ENCODE data around the gene STMN3. TPM values are rescaled to one million over a fixed set of nuclear protein-coding genes. Genes with fewer than 3 reads are reported as not detected.
A peak's percentile ranks its signal among the peaks of the same experiment; 100 is the strongest.

The STMN3 gene
- total RNA-seq, 1 experiment from 2014 or later: 138 TPM

GRCh38 chr20:63628246-63628975, 24.8 kb downstream of the STMN3 start:
- BruUV-seq (replicated peaks): TSS peak; percentile 75
- Histone ChIP-seq H3K36me3 (ENCODE audit: control insufficient read depth in 1 of 2, insufficient read depth in 2 of 2, low read length in 2 of 2) (0 out of 4 replicates have a peak, but pooled peaks cover 0 to 3% of the 10 kb centered on the region in 2 experiments), H3K4me2 (ENCODE audit: low read length) (peak overlapping the region; percentile 97), H3K9me2 (ENCODE audit: insufficient read depth) (no peaks in the 10 kb centered on the region), H3K27me3 (ENCODE audit: insufficient read depth, low read length) (no peaks in the 10 kb centered on the region), H3K79me2 (ENCODE audit: insufficient read depth, low read length) (peaks cover 37% of the 10 kb centered on the region), H3K27ac (ENCODE audit: low read depth, low read length) (peak overlapping the region; percentile 98), H4K20me1 (ENCODE audit: insufficient read depth) (no peaks in the 10 kb centered on the region), H3K4me1 (ENCODE audit: control insufficient read depth in 1 of 2, insufficient read depth in 2 of 2, low read length in 2 of 2) (peaks cover 8 to 22% of the 10 kb centered on the region in 2 experiments), H3K4me3 (replicated peaks in 1 of 2; ENCODE audit: low read depth in 1 of 2, low read length in 2 of 2) (peak overlapping the region; percentile 88 to 96), H3K9ac (ENCODE audit: low read length) (peak overlapping the region; percentile 95), H2AFZ (ENCODE audit: low read depth, low read length, poor library complexity, severe bottlenecking) (no peak overlapping the region), H3K9me3 (ENCODE audit: control insufficient read depth in 1 of 2, insufficient read depth in 1 of 2, low read depth in 1 of 2, low read length in 2 of 2) (no peaks in the 10 kb centered on the region)
- ChIA-PET POLR2A (interaction anchor here (1.2 to 1.4 kb wide), 3 partner anchors 13 to 91 kb away, joined by 4 to 6 read pairs (median 4); partner anchors contain the start of gene PTK6), CTCF (no interaction called here), RAD21 (ENCODE audit: low non-redundant PET in 1 of 2, low total read pairs in 2 of 2, uncharacterized antibody in 2 of 2, unreplicated experiment in 2 of 2) (interaction anchor here in 1 of 2 experiments (0.7 kb wide), 1 partner anchor 87 kb away, joined by 4 read pairs; no protein-coding TSS in a partner anchor)
- ATAC-seq: peak; percentile 73
- peak; percentile 75 for DNase-seq (ENCODE audit: low read depth, low spot score)
- intact Hi-C loops (cut with micrococcal nuclease): loop anchor here (1.0 to 10.0 kb wide), 3 partner anchors 30 to 91 kb away; partner anchors contain the start of genes HELZ2, PTK6 and RTEL1
- TF ChIP-seq, protein P1, sequence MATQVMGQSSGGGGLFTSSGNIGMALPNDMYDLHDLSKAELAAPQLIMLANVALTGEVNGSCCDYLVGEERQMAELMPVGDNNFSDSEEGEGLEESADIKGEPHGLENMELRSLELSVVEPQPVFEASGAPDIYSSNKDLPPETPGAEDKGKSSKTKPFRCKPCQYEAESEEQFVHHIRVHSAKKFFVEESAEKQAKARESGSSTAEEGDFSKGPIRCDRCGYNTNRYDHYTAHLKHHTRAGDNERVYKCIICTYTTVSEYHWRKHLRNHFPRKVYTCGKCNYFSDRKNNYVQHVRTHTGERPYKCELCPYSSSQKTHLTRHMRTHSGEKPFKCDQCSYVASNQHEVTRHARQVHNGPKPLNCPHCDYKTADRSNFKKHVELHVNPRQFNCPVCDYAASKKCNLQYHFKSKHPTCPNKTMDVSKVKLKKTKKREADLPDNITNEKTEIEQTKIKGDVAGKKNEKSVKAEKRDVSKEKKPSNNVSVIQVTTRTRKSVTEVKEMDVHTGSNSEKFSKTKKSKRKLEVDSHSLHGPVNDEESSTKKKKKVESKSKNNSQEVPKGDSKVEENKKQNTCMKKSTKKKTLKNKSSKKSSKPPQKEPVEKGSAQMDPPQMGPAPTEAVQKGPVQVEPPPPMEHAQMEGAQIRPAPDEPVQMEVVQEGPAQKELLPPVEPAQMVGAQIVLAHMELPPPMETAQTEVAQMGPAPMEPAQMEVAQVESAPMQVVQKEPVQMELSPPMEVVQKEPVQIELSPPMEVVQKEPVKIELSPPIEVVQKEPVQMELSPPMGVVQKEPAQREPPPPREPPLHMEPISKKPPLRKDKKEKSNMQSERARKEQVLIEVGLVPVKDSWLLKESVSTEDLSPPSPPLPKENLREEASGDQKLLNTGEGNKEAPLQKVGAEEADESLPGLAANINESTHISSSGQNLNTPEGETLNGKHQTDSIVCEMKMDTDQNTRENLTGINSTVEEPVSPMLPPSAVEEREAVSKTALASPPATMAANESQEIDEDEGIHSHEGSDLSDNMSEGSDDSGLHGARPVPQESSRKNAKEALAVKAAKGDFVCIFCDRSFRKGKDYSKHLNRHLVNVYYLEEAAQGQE (IDR thresholded peaks at IDR 0.05; ENCODE audit: low read depth): no peak
- no peak for TF ChIP-seq EZH2 (IDR thresholded peaks at IDR 0.05)
- no peak; the same call in 1 of the 2 replicates for TF ChIP-seq JUND (IDR thresholded peaks at IDR 0.05)
- peak; percentile 38; the same call in 1 of the 2 replicates for TF ChIP-seq ZFX (IDR thresholded peaks at IDR 0.05)
- TF ChIP-seq SRF (IDR thresholded peaks at IDR 0.05; ENCODE audit: low read depth): peak; percentile 54; the same call in 1 of the 2 replicates
- TF ChIP-seq EZH2phosphoT487 (IDR thresholded peaks at IDR 0.05; ENCODE audit: borderline replicate concordance): no peak
- TF ChIP-seq RAD21 (IDR thresholded peaks at IDR 0.05; ENCODE audit: low read depth): no peak
- peak; percentile 72 for TF ChIP-seq YY1 (IDR thresholded peaks at IDR 0.05; ENCODE audit: extremely low read depth, insufficient replicate concordance, low read depth, low read length)
- TF ChIP-seq ZNF274 (IDR thresholded peaks at IDR 0.05; ENCODE audit: low read depth, low read length): no peak
- TF ChIP-seq SP1 (IDR thresholded peaks at IDR 0.05; ENCODE audit: low read depth): peak; percentile 63
- TF ChIP-seq ATF3 (IDR thresholded peaks at IDR 0.05): no peak
- TF ChIP-seq POLR2A (IDR thresholded peaks at IDR 0.05; ENCODE audit: borderline replicate concordance, extremely low read depth, insufficient read depth, insufficient read length): peak; percentile 70
- peak; percentile 29; the same call in 1 of the 2 replicates for TF ChIP-seq EGR1 (IDR thresholded peaks at IDR 0.05; ENCODE audit: low read depth)
- TF ChIP-seq FOSL1 (IDR thresholded peaks at IDR 0.05; ENCODE audit: low read depth): no peak
- TF ChIP-seq, protein P2, sequence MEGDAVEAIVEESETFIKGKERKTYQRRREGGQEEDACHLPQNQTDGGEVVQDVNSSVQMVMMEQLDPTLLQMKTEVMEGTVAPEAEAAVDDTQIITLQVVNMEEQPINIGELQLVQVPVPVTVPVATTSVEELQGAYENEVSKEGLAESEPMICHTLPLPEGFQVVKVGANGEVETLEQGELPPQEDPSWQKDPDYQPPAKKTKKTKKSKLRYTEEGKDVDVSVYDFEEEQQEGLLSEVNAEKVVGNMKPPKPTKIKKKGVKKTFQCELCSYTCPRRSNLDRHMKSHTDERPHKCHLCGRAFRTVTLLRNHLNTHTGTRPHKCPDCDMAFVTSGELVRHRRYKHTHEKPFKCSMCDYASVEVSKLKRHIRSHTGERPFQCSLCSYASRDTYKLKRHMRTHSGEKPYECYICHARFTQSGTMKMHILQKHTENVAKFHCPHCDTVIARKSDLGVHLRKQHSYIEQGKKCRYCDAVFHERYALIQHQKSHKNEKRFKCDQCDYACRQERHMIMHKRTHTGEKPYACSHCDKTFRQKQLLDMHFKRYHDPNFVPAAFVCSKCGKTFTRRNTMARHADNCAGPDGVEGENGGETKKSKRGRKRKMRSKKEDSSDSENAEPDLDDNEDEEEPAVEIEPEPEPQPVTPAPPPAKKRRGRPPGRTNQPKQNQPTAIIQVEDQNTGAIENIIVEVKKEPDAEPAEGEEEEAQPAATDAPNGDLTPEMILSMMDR (IDR thresholded peaks at IDR 0.05 in 2 of 3, conservative IDR thresholded peaks at IDR 0.05 in 1 of 3; ENCODE audit: borderline replicate concordance in 1 of 3, insufficient read depth in 1 of 3, low read depth in 2 of 3, low read length in 2 of 3): no peak
- peak; percentile 88 for TF ChIP-seq CEBPB (IDR thresholded peaks at IDR 0.05; ENCODE audit: low read depth)
- peak; percentile 94 for TF ChIP-seq SIN3A (IDR thresholded peaks at IDR 0.05; ENCODE audit: low read depth)
- TF ChIP-seq, protein P3, sequence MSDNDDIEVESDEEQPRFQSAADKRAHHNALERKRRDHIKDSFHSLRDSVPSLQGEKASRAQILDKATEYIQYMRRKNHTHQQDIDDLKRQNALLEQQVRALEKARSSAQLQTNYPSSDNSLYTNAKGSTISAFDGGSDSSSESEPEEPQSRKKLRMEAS (IDR thresholded peaks at IDR 0.05): peak; percentile 98
- TF ChIP-seq CBX3 (IDR thresholded peaks at IDR 0.05; ENCODE audit: low read depth): peak; percentile 94; the same call in 1 of the 2 replicates
